Testis (tissue), 2 donors: ENCODE measurements around the gene CACNA1C.

Source experiments
- POLR2A ChIP-seq: fragments of 450-650 bp; IDR thresholded peaks from one replicate; pipeline ENCODE4 v1.6.1; 2017; ENCODE audit warnings: antibody characterized with exemption, mild to moderate bottlenecking, moderate library complexity
- TF ChIP-seq, protein P1 (sequence below), 3 experiments: fragments of 450-650 bp in 2 of 3; fragments of 200-600 bp in 1 of 3; sonication (generic) in 1 of 3; IDR thresholded peaks; one replicate each; pipeline ENCODE4 v1.5.1; 2016 to 2019; ENCODE audit warnings: antibody characterized with exemption in 3 of 3, mild to moderate bottlenecking in 2 of 3, moderate library complexity in 1 of 3

GRCh38 chr12:2683283-2684025 lies 630.7 kb downstream of the CACNA1C start:
- TF ChIP-seq, protein P1, sequence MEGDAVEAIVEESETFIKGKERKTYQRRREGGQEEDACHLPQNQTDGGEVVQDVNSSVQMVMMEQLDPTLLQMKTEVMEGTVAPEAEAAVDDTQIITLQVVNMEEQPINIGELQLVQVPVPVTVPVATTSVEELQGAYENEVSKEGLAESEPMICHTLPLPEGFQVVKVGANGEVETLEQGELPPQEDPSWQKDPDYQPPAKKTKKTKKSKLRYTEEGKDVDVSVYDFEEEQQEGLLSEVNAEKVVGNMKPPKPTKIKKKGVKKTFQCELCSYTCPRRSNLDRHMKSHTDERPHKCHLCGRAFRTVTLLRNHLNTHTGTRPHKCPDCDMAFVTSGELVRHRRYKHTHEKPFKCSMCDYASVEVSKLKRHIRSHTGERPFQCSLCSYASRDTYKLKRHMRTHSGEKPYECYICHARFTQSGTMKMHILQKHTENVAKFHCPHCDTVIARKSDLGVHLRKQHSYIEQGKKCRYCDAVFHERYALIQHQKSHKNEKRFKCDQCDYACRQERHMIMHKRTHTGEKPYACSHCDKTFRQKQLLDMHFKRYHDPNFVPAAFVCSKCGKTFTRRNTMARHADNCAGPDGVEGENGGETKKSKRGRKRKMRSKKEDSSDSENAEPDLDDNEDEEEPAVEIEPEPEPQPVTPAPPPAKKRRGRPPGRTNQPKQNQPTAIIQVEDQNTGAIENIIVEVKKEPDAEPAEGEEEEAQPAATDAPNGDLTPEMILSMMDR (IDR thresholded peaks at IDR 0.05), result no peak
- TF ChIP-seq POLR2A, result no peak
